B cell (primary cell): ENCODE measurements around the gene FANCI. TPM values are rescaled to one million over a fixed set of nuclear protein-coding genes. Genes with fewer than 3 reads are reported as not detected.

Source experiments
- ATAC-seq: fragments of 200-7000 bp; cut with Tn5 transposase; one replicate; pipeline ENCODE4 v1.10.0; 2021; ENCODE audit warnings: low read depth, mild to moderate bottlenecking, moderate number of reproducible peaks, moderate library complexity
- CTCF ChIA-PET: fragments of 350-600 bp; sonication (Branson Sonifier 250); formaldehyde crosslinking; loops from one replicate; lab custom pipeline; 2021; ENCODE audit warnings: antibody characterized with exemption, inconsistent platforms; lab: Charles Lee
- POLR2A ChIA-PET: fragments of 350-600 bp; sonication (Branson Sonifier 250); formaldehyde crosslinking; loops from one replicate; lab custom pipeline; 2021; ENCODE audit warnings: antibody characterized with exemption; lab: Charles Lee
- DNase-seq: peaks from one replicate; pipeline ENCODE4 v3.0.0; 2013
- H2AFZ ChIP-seq: 2 replicates; pipeline ENCODE4 v1.6.1; 2012; ENCODE audit warnings: mild to moderate bottlenecking, low read depth, low read length; ENCODE audit not compliant: insufficient read depth, poor library complexity, severe bottlenecking
- H3K27ac ChIP-seq, 2 donors: 1 replicate in 1 of 2; 2 replicates in 1 of 2; pipeline ENCODE4 v1.5.1; 2012 to 2013; ENCODE audit warnings: low read length in 2 of 2, mild to moderate bottlenecking in 2 of 2, moderate library complexity in 1 of 2
- H3K27me3 ChIP-seq, 4 experiments: fragments of 200-600 bp in 1 of 4; sonication (generic) in 1 of 4; replicated peaks in 1 of 4; 1 replicate in 2 of 4; 2 replicates in 2 of 4; pipeline versions ENCODE4 v1.6.1 to v1.7.0; 2013 to 2016; ENCODE audit warnings: low read length in 3 of 4, mild to moderate bottlenecking in 2 of 4, mixed read lengths in 1 of 4, moderate library complexity in 1 of 4; ENCODE audit not compliant: insufficient read depth in 4 of 4, control insufficient read depth in 3 of 4; ENCODE audit errors: control extremely low read depth in 1 of 4
- H3K36me3 ChIP-seq, 2 experiments: replicated peaks in 1 of 2; 1 replicate in 1 of 2; 2 replicates in 1 of 2; pipeline versions ENCODE4 v1.6.1 to v1.7.1; 2013; ENCODE audit warnings: low read length in 1 of 2; ENCODE audit not compliant: insufficient read depth in 2 of 2, control insufficient read depth in 1 of 2; ENCODE audit errors: control extremely low read depth in 1 of 2, extremely low read depth in 1 of 2
- H3K4me1 ChIP-seq, 2 donors: fragments of 200-600 bp in 1 of 2; sonication (generic) in 1 of 2; 1 replicate in 1 of 2; 2 replicates in 1 of 2; pipeline versions ENCODE4 v1.5.1 to v1.6.1; 2013 to 2017; ENCODE audit warnings: low read length in 2 of 2; ENCODE audit not compliant: control insufficient read depth in 2 of 2, insufficient read depth in 2 of 2
- H3K4me2 ChIP-seq: replicated peaks from 2 replicates; pipeline ENCODE3; 2012; ENCODE audit warnings: mild to moderate bottlenecking, low read depth, low read length; ENCODE audit not compliant: poor library complexity, severe bottlenecking
- H3K4me3 ChIP-seq, 5 experiments: fragments of 200-600 bp in 1 of 5; sonication (generic) in 1 of 5; 1 replicate in 3 of 5; 2 replicates in 2 of 5; pipeline versions ENCODE4 v1.5.1 to v1.7.0; 2011 to 2016; ENCODE audit warnings: low read length in 4 of 5, mild to moderate bottlenecking in 4 of 5, low read depth in 2 of 5, control low read depth in 1 of 5, moderate library complexity in 1 of 5; ENCODE audit not compliant: insufficient read depth in 1 of 5; ENCODE audit errors: control extremely low read depth in 1 of 5, extremely low read depth in 1 of 5
- H3K79me2 ChIP-seq: fragments of 200-600 bp; sonication (generic); one replicate; pipeline ENCODE4 v1.6.0; 2016; ENCODE audit warnings: low read length; ENCODE audit not compliant: control insufficient read depth, insufficient read depth
- H3K9ac ChIP-seq: fragments of 200-600 bp; sonication (generic); 2 replicates; pipeline ENCODE4 v1.6.1; 2017; ENCODE audit warnings: mild to moderate bottlenecking, low read length, moderate library complexity
- H3K9me3 ChIP-seq, 3 donors: one replicate each; pipeline versions ENCODE4 v1.6.1 to v1.7.1; 2013; ENCODE audit warnings: low read length in 2 of 3; ENCODE audit not compliant: control insufficient read depth in 2 of 3, insufficient read depth in 1 of 3; ENCODE audit errors: control extremely low read depth in 1 of 3
- H4K20me1 ChIP-seq: 2 replicates; pipeline ENCODE4 v1.6.0; 2012; ENCODE audit warnings: mild to moderate bottlenecking, low read length; ENCODE audit not compliant: insufficient read depth, control insufficient read depth, poor library complexity, severe bottlenecking
- H3K27ac Mint-ChIP-seq: one replicate; pipeline ENCODE4 v1.8.0; 2021; ENCODE audit warnings: mixed read lengths
- H3K27me3 Mint-ChIP-seq: one replicate; pipeline ENCODE4 v1.8.0; 2021; ENCODE audit warnings: mixed read lengths
- H3K4me1 Mint-ChIP-seq: one replicate; pipeline ENCODE4 v1.8.0; 2021; ENCODE audit warnings: mixed read lengths
- H3K4me3 Mint-ChIP-seq: one replicate; pipeline ENCODE4 v1.8.0; 2021; ENCODE audit warnings: mixed read lengths
- H3K9me3 Mint-ChIP-seq: one replicate; pipeline ENCODE4 v1.8.0; 2022; ENCODE audit warnings: mixed read lengths; ENCODE audit not compliant: insufficient read depth
- CTCF ChIP-seq: fragments of 200-600 bp; IDR thresholded peaks from one replicate; pipeline ENCODE4 v1.8.0; 2022; ENCODE audit warnings: antibody characterized with exemption, mild to moderate bottlenecking
- EZH2 ChIP-seq: IDR thresholded peaks from 2 replicates; pipeline ENCODE4 v1.6.1; 2012; ENCODE audit warnings: borderline replicate concordance, low read depth, mild to moderate bottlenecking, moderate library complexity, low read length; ENCODE audit not compliant: insufficient read depth, poor library complexity, severe bottlenecking
- WGBS: methylation state at CpG from one replicate; pipeline ENCODE4 v1.1.5; 2013; ENCODE audit warnings: missing lambda C conversion rate; ENCODE audit not compliant: insufficient coverage; 5-methylcytosine and 5-hydroxymethylcytosine counted together
- intact Hi-C: fragments of 100-400 bp; cut with micrococcal nuclease; formaldehyde crosslinking; loops from one replicate; pipeline ENCODE4 v1.10.0; 2022
- polyA plus RNA-seq: library from polyadenylated mRNA; depleted of rRNA; stranded (reverse); fragments of >200 nt; gene quantifications from 2 replicates; pipeline ENCODE4 v1.2.3, GENCODE V29; 2012
- total RNA-seq, 2 donors: library from RNA; stranded (reverse); fragments of 120-200 nt in 1 of 2; gene quantifications; 1 replicate in 1 of 2; 2 replicates in 1 of 2; pipeline versions ENCODE4 v1.2.3 to v1.2.4, GENCODE V29; 2013 to 2022

Gene FANCI
- total and polyA plus RNA-seq, 2 donors (not counting 1 experiment from before 2014, with no cell fraction given) = 2.7 to 14.2 TPM

- Histone ChIP-seq H3K9me3 (no peaks in the 10 kb centered on the region), H3K9ac (peak overlapping the region; percentile 83), H3K4me2 (peak overlapping the region; percentile 93), H3K4me3 (peak overlapping the region; percentile 58 to 92 (median 82)), H3K4me1 (peaks cover 26 to 59% of the 10 kb centered on the region in 2 donors), H3K36me3 (peaks cover 2 to 41% of the 10 kb centered on the region in 2 experiments), H2AFZ (peak overlapping the region; percentile 71), H3K27ac (peak overlapping the region; percentile 55 to 90), H3K79me2 (peaks cover 51% of the 10 kb centered on the region), H4K20me1 (peaks cover 51% of the 10 kb centered on the region), H3K27me3 (no peaks in the 10 kb centered on the region)
- intact Hi-C loops = loop anchor here (1.0 kb wide), 1 partner anchor 91 kb away; the partner anchor contains the start of gene FANCI
- peak; percentile 36 for TF ChIP-seq CTCF
- no peak for TF ChIP-seq EZH2
- POLR2A ChIA-PET = interaction anchor here (0.6 to 1.2 kb wide), 3 partner anchors 25 to 107 kb away, joined by 3 to 5 read pairs (median 3); no protein-coding TSS in a partner anchor
- H3K27me3 Mint-ChIP-seq = peaks cover 4% of the 10 kb centered on the region
- no peaks in the 10 kb centered on the region for H3K9me3 Mint-ChIP-seq
- H3K27ac Mint-ChIP-seq = peak overlapping the region; percentile 68
- CTCF ChIA-PET = interaction anchor here (2.1 to 2.6 kb wide), 2 partner anchors 24 to 25 kb away, joined by 9 to 26 read pairs; no protein-coding TSS in a partner anchor
- ATAC-seq (no peak), DNase-seq (no peak)
- WGBS = 3% methylated on average over 42 of the region's 43 CpGs
- H3K4me3 Mint-ChIP-seq = peak overlapping the region; percentile 76
- H3K4me1 Mint-ChIP-seq = peaks cover 49% of the 10 kb centered on the region
Observed at GRCh38 chr15:89333959-89334509, 90.3 kb downstream of the FANCI start.
